Fibroblast of mammary gland (primary cell): ENCODE measurements around the gene DUSP16.

ENCODE experiments used
- DNase-seq: peaks from one replicate; pipeline ENCODE4 v3.0.0-alpha.2; 2010; ENCODE audit warnings: low read depth
- H3K4me3 ChIP-seq: 2 replicates; pipeline ENCODE4 v1.5.1; 2011; ENCODE audit warnings: low read depth, mild to moderate bottlenecking, low read length, moderate library complexity; ENCODE audit not compliant: control insufficient read depth
- TF ChIP-seq, protein P1 (sequence below): conservative IDR thresholded peaks from 2 replicates; pipeline ENCODE4 v1.5.1; 2011; ENCODE audit warnings: low read depth, low read length, inconsistent platforms; ENCODE audit not compliant: control insufficient read depth, insufficient read depth

DUSP16 gene

GRCh38 chr12:12470751-12471306, 91.8 kb downstream of the DUSP16 start:
- H3K4me3 ChIP-seq: no peak overlapping the region
- TF ChIP-seq, protein P1, sequence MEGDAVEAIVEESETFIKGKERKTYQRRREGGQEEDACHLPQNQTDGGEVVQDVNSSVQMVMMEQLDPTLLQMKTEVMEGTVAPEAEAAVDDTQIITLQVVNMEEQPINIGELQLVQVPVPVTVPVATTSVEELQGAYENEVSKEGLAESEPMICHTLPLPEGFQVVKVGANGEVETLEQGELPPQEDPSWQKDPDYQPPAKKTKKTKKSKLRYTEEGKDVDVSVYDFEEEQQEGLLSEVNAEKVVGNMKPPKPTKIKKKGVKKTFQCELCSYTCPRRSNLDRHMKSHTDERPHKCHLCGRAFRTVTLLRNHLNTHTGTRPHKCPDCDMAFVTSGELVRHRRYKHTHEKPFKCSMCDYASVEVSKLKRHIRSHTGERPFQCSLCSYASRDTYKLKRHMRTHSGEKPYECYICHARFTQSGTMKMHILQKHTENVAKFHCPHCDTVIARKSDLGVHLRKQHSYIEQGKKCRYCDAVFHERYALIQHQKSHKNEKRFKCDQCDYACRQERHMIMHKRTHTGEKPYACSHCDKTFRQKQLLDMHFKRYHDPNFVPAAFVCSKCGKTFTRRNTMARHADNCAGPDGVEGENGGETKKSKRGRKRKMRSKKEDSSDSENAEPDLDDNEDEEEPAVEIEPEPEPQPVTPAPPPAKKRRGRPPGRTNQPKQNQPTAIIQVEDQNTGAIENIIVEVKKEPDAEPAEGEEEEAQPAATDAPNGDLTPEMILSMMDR: no peak
- no peak for DNase-seq

- no peak overlapping the region for H3K4me3 ChIP-seq
- TF ChIP-seq, protein P1: no peak
- DNase-seq: no peak
Measured at GRCh38 chr12:12469386-12469785, 93.3 kb downstream of the DUSP16 start.

GRCh38 chr12:12468575-12468974, 94.1 kb downstream of the DUSP16 start:
- no peak overlapping the region for H3K4me3 ChIP-seq
- no peak for DNase-seq
- TF ChIP-seq, protein P1: no peak

GRCh38 chr12:12467688-12468261, 94.9 kb downstream of the DUSP16 start:
- no peak overlapping the region for H3K4me3 ChIP-seq
- DNase-seq: no peak
- TF ChIP-seq, protein P1: no peak

GRCh38 chr12:12467264-12467663, 95.4 kb downstream of the DUSP16 start:
- no peak for DNase-seq
- TF ChIP-seq, protein P1: no peak
- no peak overlapping the region for H3K4me3 ChIP-seq

DNA sequence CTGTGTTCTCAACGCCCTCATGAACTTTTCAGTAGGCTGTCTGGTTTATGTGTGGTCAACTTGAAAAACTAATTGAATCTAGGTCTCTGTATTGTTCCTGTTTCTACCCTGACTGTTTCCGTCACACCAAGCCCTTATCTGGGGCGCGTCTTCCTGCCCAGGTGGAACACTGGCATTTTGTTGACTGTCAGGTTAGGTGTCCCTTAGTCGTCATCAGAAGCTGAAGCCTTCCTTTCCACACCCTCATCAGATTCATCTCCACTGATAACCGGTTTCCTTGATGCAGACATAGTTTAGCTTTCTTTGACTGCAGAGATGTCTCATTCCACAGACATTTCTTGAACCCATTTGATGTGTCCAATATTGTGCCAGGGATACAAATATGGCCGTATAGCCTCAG, 96.5 kb downstream of the DUSP16 start:
- TF ChIP-seq, protein P1: no peak
- H3K4me3 ChIP-seq: no peak overlapping the region
- DNase-seq: no peak

- TF ChIP-seq, protein P1: no peak
- no peak overlapping the region for H3K4me3 ChIP-seq
- no peak for DNase-seq
Measured at GRCh38 chr12:12465522-12465921, 97.1 kb downstream of the DUSP16 start.
